ENCODE measurements around the gene ZNF516.

The ZNF516 gene

GRCh38 chr18:76391038-76391437, 104.0 kb downstream of the ZNF516 start:
- no peak for DNase-seq

- DNase-seq, result no peak
These were observed 104.5 kb downstream of the ZNF516 start for GRCh38 chr18:76390452-76391035.

GRCh38 chr18:76389716-76390115, 105.3 kb downstream of the ZNF516 start:
- no peak for DNase-seq

DNA sequence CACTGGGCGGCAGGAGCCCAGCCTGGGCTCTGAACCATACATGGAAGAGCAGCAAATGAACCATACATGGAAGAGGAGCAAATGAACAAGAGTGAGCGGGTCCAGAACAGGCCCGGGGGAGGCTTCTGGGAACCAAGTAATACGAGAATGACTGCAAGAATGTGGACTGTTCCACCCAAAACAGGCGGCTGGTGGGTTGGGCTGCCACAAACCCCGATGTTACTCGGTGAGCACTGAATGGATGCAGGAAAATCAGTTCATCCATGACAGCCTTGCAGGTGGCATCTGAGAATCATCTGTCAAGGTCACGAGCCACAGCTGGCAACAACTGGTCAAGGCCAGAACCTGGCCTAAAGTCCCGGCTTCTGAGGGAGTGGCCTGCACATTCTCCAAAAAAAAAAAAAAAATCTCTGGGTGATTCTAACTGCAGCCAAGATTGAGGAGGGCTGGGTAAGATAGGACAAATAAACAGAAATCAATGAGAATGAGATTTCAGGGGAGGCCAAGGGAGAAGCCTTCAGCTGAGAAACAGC, 106.1 kb downstream of the ZNF516 start:
- no peak for DNase-seq

GRCh38 chr18:76388261-76388660, 106.8 kb downstream of the ZNF516 start:
- no peak for DNase-seq

GRCh38 chr18:76387608-76388007, 107.4 kb downstream of the ZNF516 start:
- no peak for DNase-seq

- DNase-seq, result no peak
These were observed 108.2 kb downstream of the ZNF516 start for GRCh38 chr18:76386886-76387285.

DNA sequence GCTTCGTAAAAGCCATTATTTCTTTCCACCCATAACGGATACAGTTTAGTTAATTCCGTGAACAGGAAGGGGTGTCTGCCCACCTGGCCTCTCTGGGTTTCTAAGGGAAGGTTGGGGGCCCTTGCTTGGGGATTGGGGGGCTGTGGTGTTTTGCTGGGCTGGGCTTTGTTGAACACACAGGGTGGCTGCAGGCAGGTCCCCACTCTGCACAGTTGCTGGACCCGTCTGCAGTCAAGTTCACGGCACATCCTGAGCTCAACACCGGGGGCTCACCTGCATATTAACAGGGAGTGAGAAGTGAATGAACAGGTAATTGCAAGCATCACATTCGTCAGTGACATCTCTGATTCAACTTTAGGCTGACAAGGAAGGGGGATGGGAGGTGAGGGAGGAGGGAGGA, 109.0 kb downstream of the ZNF516 start:
- no peak for DNase-seq

GRCh38 chr18:76385681-76385975, 109.4 kb downstream of the ZNF516 start:
- no peak for DNase-seq

DNA sequence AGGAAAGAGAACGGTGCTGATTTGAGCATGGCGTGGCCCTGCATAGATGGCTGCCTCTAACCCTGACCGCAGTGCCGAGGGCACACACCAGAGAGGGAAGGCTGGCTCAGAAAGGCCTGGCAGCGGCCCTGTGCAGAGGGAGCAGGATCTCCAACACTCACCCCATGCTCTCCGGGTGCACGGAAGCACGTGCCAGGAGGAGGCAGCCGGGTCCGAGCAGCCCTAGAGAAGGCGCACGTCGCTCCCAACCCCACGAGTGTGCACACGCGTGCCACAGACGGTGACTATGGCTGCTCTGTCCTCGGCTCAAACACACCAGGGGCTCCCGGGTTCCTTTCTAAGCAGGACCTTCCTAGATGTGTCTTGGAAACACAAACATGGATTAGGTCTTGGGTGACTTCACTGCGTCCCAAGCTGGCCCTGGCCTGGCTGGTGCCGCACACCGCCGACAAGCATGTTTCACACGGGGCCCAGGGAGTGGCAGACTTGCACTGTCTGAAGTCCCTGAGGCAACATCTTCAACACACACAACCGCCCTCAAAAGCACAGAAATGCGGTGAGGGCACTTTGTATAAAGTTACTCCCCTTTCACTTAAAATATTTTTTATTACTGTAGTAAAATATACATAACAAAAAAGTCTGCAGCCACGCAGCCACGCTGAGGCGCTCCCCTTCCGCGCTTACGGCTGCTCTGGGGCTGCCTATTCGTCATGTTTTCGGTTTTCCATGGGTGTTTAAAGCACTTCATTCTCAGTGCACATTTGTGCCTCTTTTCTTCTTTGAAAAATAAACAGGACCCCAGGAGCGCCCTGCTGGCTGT, 110.0 kb downstream of the ZNF516 start:
- no peak for DNase-seq

DNA sequence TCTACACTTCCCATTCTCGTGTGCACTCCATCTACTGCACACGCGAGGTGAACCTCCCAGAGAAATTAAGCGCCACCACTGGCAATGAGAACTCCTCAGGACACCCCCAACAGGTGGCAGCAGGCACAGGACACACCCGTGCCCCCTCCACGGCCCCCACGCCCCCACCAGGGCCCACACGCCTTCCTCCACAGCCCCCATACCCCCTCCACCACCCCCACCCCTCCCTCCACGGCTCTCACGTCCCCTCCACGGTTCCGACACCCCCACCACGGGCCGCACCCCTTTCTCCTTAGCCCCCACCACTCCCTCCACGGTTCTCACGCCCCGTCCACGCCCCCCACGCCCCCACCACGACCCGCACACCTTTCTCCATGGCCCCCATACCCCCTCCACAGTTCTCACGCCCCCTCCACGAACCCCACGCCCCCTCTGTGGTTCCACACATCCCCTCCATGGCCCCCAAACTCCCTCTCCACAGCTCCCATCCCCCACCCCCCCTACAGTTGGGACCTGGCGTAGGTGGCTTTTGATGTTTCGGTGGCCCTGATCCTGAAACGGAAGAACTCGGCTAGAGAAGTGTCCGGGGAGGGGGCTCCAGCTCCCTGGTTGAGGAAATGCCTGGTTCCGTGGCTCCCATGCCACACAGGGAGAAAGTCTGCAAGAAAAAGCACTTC, 110.8 kb downstream of the ZNF516 start:
- DNase-seq, result no peak

DNA sequence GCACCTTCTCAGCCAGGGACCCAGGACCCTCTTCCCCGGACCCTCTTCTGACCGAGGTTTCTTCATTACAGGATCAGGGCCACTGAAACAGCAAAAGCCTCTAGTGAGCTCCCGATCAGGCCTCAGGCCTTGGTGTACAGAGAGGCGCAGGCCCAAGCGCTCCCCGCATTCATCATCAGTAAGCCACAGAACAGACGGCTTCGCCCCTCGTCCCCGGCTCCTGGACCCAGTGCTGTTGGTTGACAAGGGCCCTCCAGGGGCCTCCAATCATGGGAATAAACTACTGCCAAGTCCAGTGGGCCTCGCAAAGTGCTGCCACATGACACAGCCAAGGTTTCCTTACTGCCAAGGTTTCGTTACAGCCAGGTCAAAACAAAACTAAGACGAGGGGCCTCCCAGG, 111.4 kb downstream of the ZNF516 start:
- DNase-seq, result no peak

DNA sequence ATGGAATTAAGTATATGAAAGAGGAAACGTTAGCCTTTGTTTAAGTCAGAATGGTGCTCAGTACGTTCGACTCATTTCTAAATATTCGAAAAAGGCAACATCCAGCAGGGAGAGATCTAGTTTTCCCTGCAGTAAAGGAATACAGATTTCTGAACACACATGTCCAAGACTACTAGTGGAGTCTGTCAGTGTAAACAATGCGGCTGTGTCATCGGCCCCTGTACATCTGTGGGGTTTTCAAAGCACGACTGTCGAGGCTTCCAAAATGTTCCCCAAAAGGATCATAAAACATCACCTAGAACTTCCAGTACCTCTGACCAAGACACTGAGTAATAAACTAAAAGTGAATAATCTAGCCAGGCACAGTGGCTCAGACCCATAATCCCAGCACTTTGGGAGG, 112.8 kb downstream of the ZNF516 start:
- DNase-seq, result no peak

- DNase-seq, result no peak
These were observed 114.1 kb downstream of the ZNF516 start for GRCh38 chr18:76380791-76381405.

- DNase-seq, result no peak
These were observed 114.8 kb downstream of the ZNF516 start for GRCh38 chr18:76380127-76380729.

DNA sequence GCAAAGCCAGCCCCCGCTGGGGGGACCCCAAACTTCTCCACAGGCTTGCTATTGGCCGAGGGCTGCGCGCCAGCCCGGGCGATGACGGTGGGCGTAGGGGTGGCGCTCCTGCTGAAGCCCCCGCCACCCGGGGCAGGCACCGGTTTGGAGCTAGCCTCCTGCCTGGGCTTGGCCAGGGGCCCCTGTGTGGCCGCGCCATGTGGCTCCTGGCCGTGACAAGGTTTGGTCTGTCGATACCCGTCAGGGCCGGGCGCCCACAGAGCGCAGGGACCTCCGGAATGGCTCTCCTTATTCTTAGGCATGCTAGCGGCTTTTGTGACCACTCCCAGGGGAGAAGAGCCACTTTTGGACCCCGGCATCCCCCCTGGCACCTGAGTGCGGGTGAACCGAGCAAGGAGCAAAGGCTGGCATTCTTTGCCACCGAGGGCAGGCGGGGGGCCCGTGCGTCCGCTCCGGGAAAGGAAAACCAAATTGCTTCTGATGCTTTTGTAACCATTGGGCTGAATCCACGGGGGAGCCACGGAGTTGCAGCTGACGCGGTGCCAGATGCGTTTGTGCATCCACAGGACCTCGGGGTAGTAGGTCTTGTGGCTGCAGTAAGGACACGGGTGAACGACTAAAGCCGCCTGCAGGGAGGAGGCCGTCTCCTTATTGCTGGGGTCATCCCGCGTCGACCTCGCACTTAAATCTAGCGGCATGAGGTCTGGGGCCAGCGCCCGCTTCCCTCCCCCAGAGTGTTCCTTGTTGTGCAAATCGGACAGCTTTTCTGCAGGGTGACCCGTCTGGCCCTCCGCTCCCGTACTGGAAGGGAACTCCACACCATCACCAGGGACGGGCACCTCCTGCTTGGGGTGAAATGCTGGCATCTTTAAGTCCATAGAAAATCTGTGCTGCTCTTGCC, 115.6 kb downstream of the ZNF516 start:
- DNase-seq, result no peak

- DNase-seq, result no peak
These were observed 116.4 kb downstream of the ZNF516 start for GRCh38 chr18:76378526-76379215.

DNA sequence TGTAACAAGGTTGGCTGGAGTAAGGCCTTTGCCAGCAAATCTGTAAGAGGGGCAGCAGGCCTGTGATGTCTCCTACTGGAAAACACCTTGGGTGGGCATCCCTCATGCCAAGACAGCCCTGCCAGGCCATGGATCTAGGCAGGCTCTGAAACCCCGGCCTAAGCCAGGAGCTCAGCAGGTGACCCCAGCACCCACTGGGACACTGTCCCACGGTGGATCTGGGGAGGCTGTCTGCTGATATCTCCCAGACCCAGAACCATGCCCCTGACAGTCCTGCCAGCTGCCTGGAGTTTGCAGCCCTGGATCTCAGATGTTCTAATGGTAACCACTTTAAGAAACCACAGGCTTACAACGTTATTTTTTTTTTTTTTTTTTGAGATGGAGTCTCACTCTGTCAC, 117.7 kb downstream of the ZNF516 start:
- no peak for DNase-seq

DNA sequence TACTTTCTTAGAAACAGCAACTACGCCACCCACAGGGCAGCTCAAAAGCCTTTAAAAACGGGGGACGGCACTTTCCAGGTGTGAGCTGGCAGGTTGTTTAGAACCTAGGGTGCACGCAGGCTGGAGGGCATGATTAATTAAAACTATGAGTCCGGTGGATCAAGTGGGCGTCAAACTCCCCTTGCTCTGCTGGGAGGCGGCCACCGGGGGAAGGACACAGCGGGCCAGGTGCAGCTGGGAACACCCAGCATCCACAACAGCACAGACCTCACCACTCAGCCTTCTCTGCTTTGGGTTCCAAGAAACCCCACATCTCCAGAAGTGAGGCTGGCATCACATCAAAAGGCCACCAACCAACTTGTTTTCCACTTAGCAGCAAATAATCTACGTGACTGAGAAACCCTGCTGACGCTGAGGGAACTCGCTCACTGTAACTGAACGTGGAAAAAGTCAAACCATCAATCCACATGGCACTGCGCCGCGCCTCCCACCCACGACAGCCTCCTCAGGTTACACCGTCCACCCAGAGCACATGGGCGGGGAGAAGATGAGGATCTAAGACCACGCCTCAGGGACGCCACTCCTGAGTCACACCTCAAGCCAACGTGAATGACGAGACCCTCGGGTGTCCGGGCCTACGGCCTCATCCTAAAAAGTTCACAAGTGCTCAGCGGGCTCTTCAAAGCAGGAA, 118.2 kb downstream of the ZNF516 start:
- no peak for DNase-seq

GRCh38 chr18:76376225-76376624, 118.8 kb downstream of the ZNF516 start:
- DNase-seq, result no peak

All from NCI-H446 treated with DMSO at 0.1 percent for 48 hours (cell line).